ENCODE results near the gene RPRML. TPM values are rescaled to one million over a fixed set of nuclear protein-coding genes. Genes with fewer than 3 reads are reported as not detected.

RPRML gene
- total and polyA plus RNA-seq, 2 experiments from 2014 or later: not detected

DNA sequence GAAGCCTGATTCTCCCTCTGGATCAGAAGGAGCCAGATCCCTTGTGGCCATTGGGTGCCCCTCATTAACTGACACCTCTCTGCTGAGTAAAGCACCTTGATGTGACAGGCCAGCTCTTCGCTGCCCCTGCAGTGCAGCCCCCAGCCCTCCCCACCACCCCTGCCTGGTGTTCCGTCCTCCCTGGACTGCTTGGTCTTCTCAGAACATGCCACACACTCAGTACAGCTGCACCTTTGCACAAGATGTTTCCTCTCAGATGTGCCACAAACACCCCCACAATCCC lies 35.9 kb downstream of the RPRML start:
- Histone ChIP-seq H3K4me1 (ENCODE audit: insufficient read depth) (peaks cover 13% of the 10 kb centered on the region), H2AFZ (no peak overlapping the region), H3K4me2 (ENCODE audit: unreplicated experiment) (peak overlapping the region; percentile 30), H3K9me3 (ENCODE audit: low read depth) (no peaks in the 10 kb centered on the region), H3K9ac (no peak overlapping the region), H3K27me3 (replicated peaks; ENCODE audit: insufficient read depth) (no peaks in the 10 kb centered on the region), H3K36me3 (ENCODE audit: low read depth) (peaks cover 10% of the 10 kb centered on the region; the same call in 1 of the 2 replicates), H3K9me2 (ENCODE audit: insufficient read depth) (no peaks in the 10 kb centered on the region), H3K79me2 (ENCODE audit: insufficient read depth) (no peaks in the 10 kb centered on the region), H3F3A (ENCODE audit: insufficient read depth) (0 out of 2 replicates have a peak, but pooled peaks cover 10% of the 10 kb centered on the region), H3K27ac (no peak overlapping the region), H3K4me3 (no peak overlapping the region), H4K20me1 (ENCODE audit: insufficient read depth) (no peaks in the 10 kb centered on the region)
- TF ChIP-seq EZH2phosphoT487 (IDR thresholded peaks at IDR 0.05; ENCODE audit: insufficient read depth, low read depth): no peak
- no peak for TF ChIP-seq EZH2 (IDR thresholded peaks at IDR 0.05; ENCODE audit: insufficient read depth, poor library complexity, severe bottlenecking)
- in situ Hi-C loops (cut with MboI): no loop called here
- 56 to 100% methylated on average over 1 to 2 of the region's 2 CpGs for WGBS, 2 experiments (ENCODE audit: low coverage in 1 of 2, low lambda C conversion rate in 2 of 2, missing lambda C conversion rate in 2 of 2)
- no peak for DNase-seq

DNA sequence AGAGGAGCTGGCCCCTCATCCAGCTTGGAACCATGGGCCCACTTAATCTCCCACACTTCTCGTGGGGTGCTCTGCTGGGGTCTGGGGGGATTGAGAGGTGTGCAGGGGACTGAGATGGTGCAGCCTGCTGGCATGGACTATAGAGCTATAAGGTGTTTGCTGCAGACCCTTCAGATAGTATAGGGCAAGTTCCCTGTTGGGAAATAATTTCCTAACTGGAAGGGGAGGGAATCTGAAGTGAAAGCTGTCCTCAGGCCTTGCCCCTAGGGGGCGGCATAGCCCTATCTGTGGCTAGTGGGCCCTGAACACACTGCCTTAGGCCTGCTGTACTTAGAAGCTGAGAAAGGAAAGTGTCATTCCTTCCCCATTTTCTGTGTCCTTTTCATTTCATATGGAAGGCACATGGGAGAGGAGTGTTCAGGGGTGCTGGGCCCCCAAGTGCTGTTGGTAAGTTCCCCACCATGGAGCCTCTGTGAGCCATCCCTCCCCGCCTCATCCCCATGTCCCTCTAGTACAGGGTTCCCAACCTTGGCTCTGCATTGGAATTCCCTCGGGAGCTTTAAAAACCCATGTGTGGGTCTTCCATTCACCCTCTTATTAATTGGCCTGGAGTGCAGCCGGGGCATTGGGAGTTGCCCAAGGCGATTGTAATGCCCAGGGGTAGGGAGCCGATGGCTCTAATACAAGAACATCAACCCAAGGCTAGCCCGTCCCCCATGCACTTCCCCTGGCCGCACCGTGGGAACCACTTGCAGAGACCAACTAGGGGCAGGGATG lies 36.4 kb downstream of the RPRML start:
- Histone ChIP-seq H3K9ac (no peak overlapping the region), H3K27ac (no peak overlapping the region), H3K9me2 (ENCODE audit: insufficient read depth) (no peaks in the 10 kb centered on the region), H2AFZ (no peak overlapping the region), H3K4me2 (ENCODE audit: unreplicated experiment) (no peak overlapping the region), H3K9me3 (ENCODE audit: low read depth) (no peaks in the 10 kb centered on the region), H3K36me3 (ENCODE audit: low read depth) (peaks cover 12% of the 10 kb centered on the region; the same call in 1 of the 2 replicates), H3K27me3 (replicated peaks; ENCODE audit: insufficient read depth) (no peaks in the 10 kb centered on the region), H3F3A (ENCODE audit: insufficient read depth) (0 out of 2 replicates have a peak, but pooled peaks cover 10% of the 10 kb centered on the region), H3K4me3 (no peak overlapping the region), H3K4me1 (ENCODE audit: insufficient read depth) (peaks cover 13% of the 10 kb centered on the region), H3K79me2 (ENCODE audit: insufficient read depth) (no peaks in the 10 kb centered on the region), H4K20me1 (ENCODE audit: insufficient read depth) (no peaks in the 10 kb centered on the region)
- WGBS, 2 experiments (ENCODE audit: low coverage in 1 of 2, low lambda C conversion rate in 2 of 2, missing lambda C conversion rate in 2 of 2): 47 to 52% methylated on average over 10 of the region's 10 CpGs
- in situ Hi-C loops (cut with MboI): no loop called here
- TF ChIP-seq EZH2phosphoT487 (IDR thresholded peaks at IDR 0.05; ENCODE audit: insufficient read depth, low read depth) (no peak), EZH2 (IDR thresholded peaks at IDR 0.05; ENCODE audit: insufficient read depth, poor library complexity, severe bottlenecking) (no peak)
- peak; percentile 84 for DNase-seq

DNA sequence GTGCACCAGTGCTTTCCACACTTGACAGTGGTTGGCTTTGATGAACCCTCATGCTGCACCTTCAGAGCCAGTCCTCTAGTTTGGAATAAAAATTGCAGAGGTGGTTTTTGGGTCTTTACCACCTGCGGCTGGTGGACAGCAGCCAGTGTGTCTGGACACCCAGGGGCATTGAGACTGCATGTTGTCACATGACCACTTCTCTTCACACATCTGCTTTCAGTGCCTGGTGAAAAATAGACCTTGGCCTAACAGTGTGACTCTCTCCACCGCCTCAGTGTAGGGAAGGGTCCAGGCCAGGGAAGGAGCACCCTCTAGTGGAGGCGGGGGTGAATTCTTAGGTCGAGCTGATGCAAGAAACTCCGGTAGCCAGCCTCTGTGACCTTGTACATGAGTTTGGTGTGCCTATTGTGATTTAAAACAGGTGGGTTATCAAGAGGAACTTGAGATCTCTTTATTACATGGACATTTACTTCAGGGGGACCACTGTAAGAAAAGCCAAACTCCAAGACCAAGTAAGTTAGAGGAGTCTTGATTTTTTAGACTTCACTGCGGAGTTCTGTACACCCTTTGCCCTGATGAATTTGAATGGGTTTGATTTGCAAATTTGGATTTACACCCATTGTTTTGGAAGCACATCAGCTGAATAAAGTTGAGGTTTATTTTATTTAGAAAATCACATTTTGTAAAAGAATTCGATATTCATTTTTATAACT lies 38.2 kb downstream of the RPRML start:
- Histone ChIP-seq H3K79me2 (ENCODE audit: insufficient read depth) (peaks cover 6% of the 10 kb centered on the region; the same call in 1 of the 2 replicates), H3K36me3 (ENCODE audit: low read depth) (peaks cover 29% of the 10 kb centered on the region; the same call in 1 of the 2 replicates)

DNA sequence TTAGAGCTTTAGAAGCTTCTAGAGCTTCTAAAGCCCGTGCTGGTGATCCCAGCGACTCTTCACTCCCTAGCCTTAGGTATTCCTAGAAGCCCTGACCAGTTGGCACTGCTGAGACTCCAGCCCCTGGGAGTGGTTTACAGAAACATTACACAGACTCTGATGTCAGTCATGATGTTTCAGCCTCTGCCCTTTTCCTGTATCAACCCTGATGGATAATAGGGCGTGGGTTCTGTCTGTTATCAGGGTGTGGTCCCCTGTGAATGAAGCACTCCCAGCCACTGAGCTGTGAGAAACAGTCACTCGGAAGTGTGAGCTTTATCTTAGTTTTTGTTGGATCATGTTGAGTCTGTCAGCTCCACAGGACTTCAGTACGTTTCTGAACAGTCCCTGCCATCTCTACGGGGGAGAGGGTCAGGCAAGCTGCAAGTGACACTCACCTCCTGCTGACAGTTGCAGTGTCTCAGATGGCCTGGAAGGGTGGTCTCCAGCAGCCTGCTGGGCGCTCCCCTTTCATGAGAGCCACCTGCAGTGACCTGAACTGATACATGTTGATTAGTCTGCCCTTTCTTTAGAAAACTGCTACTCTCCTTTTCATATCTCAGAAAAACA lies 43.3 kb downstream of the RPRML start:
- Histone ChIP-seq H3K4me3 (no peak overlapping the region), H3K27me3 (replicated peaks; ENCODE audit: insufficient read depth) (no peaks in the 10 kb centered on the region), H3K79me2 (ENCODE audit: insufficient read depth) (peaks cover 47% of the 10 kb centered on the region), H3K36me3 (ENCODE audit: low read depth) (peaks cover 73% of the 10 kb centered on the region), H4K20me1 (ENCODE audit: insufficient read depth) (no peaks in the 10 kb centered on the region), H3K4me2 (ENCODE audit: unreplicated experiment) (no peak overlapping the region), H3F3A (ENCODE audit: insufficient read depth) (0 out of 2 replicates have a peak, but pooled peaks cover 16% of the 10 kb centered on the region), H3K9ac (no peak overlapping the region), H3K9me3 (ENCODE audit: low read depth) (no peaks in the 10 kb centered on the region), H3K9me2 (ENCODE audit: insufficient read depth) (no peaks in the 10 kb centered on the region), H3K27ac (no peak overlapping the region), H2AFZ (no peak overlapping the region), H3K4me1 (ENCODE audit: insufficient read depth) (no peaks in the 10 kb centered on the region)
- WGBS, 2 experiments (ENCODE audit: low coverage in 1 of 2, low lambda C conversion rate in 2 of 2, missing lambda C conversion rate in 2 of 2): 87 to 93% methylated on average over 7 of the region's 7 CpGs
- peak; percentile 27 for DNase-seq
- TF ChIP-seq EZH2 (IDR thresholded peaks at IDR 0.05; ENCODE audit: insufficient read depth, poor library complexity, severe bottlenecking): no peak
- no peak for TF ChIP-seq EZH2phosphoT487 (IDR thresholded peaks at IDR 0.05; ENCODE audit: insufficient read depth, low read depth)
- in situ Hi-C loops (cut with MboI): loop anchor here (10.0 kb wide), 1 partner anchor 91 kb away; no protein-coding TSS in a partner anchor

More for the DNA sequence above, 38.2 kb downstream of the RPRML start:
- Histone ChIP-seq H3K4me1 (ENCODE audit: insufficient read depth) (peaks cover 13% of the 10 kb centered on the region), H2AFZ (no peak overlapping the region), H3F3A (ENCODE audit: insufficient read depth) (0 out of 2 replicates have a peak, but pooled peaks cover 17% of the 10 kb centered on the region), H3K27me3 (replicated peaks; ENCODE audit: insufficient read depth) (no peaks in the 10 kb centered on the region), H3K9me3 (ENCODE audit: low read depth) (no peaks in the 10 kb centered on the region), H3K9ac (no peak overlapping the region), H4K20me1 (ENCODE audit: insufficient read depth) (no peaks in the 10 kb centered on the region), H3K9me2 (ENCODE audit: insufficient read depth) (no peaks in the 10 kb centered on the region), H3K4me2 (ENCODE audit: unreplicated experiment) (no peak overlapping the region), H3K4me3 (no peak overlapping the region), H3K27ac (no peak overlapping the region)
- TF ChIP-seq EZH2phosphoT487 (IDR thresholded peaks at IDR 0.05; ENCODE audit: insufficient read depth, low read depth) (no peak), EZH2 (IDR thresholded peaks at IDR 0.05; ENCODE audit: insufficient read depth, poor library complexity, severe bottlenecking) (no peak)
- WGBS, 2 experiments (ENCODE audit: low coverage in 1 of 2, low lambda C conversion rate in 2 of 2, missing lambda C conversion rate in 2 of 2): 38 to 41% methylated on average over 7 of the region's 7 CpGs
- in situ Hi-C loops (cut with MboI): no loop called here
- DNase-seq: peak; percentile 84
